GM10266 (cell line): Measurements from ENCODE around the gene PHGDH.
"Not testable (repeated sequence)": the region's sequence is repeated elsewhere in the genome, so short reads cannot be mapped to it uniquely, and the experiment has no call there.

Experiments used
- DNase-seq: peaks from one replicate; pipeline ENCODE4 v3.0.0; 2012; ENCODE audit errors: extremely low spot score
- CTCF ChIP-seq: IDR thresholded peaks from 2 replicates; pipeline ENCODE4 v1.5.1; 2012; ENCODE audit warnings: mild to moderate bottlenecking, low read depth; ENCODE audit not compliant: control insufficient read depth, insufficient read depth; ENCODE audit errors: missing control alignments

PHGDH gene

GRCh38 chr1:119697598-119697997 is 14.1 kb upstream of the PHGDH start:
- no peak for TF ChIP-seq CTCF
- no peak for DNase-seq

GRCh38 chr1:119700326-119700725 is 11.4 kb upstream of the PHGDH start:
- TF ChIP-seq CTCF, result no peak
- no peak for DNase-seq

- DNase-seq, result no peak
Observed at GRCh38 chr1:119701659-119702058, 10.1 kb upstream of the PHGDH start.

GRCh38 chr1:119702384-119702783 is 9.3 kb upstream of the PHGDH start:
- DNase-seq, result no peak
- TF ChIP-seq CTCF, result no peak

More at GRCh38 chr1:119701659-119702058, 10.1 kb upstream of the PHGDH start:
- TF ChIP-seq CTCF, result no peak

GRCh38 chr1:119703666-119704450 is 7.9 kb upstream of the PHGDH start:
- no peak for DNase-seq
- TF ChIP-seq CTCF, result no peak

GRCh38 chr1:119706599-119706998 is 5.1 kb upstream of the PHGDH start:
- DNase-seq, result not testable (repeated sequence)

- not testable (repeated sequence) for DNase-seq
Observed at GRCh38 chr1:119711356-119711803, 354 bp upstream of the PHGDH start.

- TF ChIP-seq CTCF, result no peak
- DNase-seq, result peak; percentile 36
Observed at GRCh38 chr1:119712342-119713038, 756 bp downstream of the PHGDH start.
